GM12864 (cell line): ENCODE results near the gene NT5DC1.
"Not testable (repeated sequence)": the region's sequence is repeated elsewhere in the genome, so short reads cannot be mapped to it uniquely, and the experiment has no call there.

Experiments used
- DNase-seq: peaks from one replicate; pipeline ENCODE4 v3.0.0-alpha.2; 2011; ENCODE audit warnings: low read depth
- H3K4me3 ChIP-seq: 2 replicates; pipeline ENCODE4 v1.5.1; 2011; ENCODE audit warnings: mild to moderate bottlenecking, low read depth, low read length, control low read depth
- TF ChIP-seq, protein P1 (sequence below): IDR thresholded peaks from 2 replicates; pipeline ENCODE4 v1.5.1; 2011; ENCODE audit warnings: low read depth, mild to moderate bottlenecking, moderate library complexity, low read length, control low read depth, inconsistent platforms; ENCODE audit errors: missing control alignments

Gene NT5DC1

DNA sequence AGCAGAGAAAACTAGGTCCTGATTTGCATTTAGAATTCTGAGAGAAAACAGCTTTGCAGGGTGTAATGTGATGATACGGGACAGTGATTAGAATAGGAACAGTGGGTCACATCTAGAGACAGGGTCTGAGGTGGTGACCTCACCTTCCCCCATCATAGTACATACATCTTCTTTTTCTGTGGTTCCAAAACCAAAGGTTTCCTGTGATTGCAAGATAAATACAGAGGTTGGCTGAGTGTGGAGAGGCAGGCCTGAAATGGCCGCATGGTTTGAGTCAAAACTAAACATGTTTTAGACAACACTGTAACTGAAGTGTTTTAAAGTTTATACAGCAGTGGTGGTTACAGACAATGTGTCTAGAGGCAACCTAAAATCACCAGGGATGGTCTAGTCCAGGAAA is 10.4 kb upstream of the NT5DC1 start:
- no peak overlapping the region for H3K4me3 ChIP-seq
- DNase-seq = peak; percentile 73
- TF ChIP-seq, protein P1, sequence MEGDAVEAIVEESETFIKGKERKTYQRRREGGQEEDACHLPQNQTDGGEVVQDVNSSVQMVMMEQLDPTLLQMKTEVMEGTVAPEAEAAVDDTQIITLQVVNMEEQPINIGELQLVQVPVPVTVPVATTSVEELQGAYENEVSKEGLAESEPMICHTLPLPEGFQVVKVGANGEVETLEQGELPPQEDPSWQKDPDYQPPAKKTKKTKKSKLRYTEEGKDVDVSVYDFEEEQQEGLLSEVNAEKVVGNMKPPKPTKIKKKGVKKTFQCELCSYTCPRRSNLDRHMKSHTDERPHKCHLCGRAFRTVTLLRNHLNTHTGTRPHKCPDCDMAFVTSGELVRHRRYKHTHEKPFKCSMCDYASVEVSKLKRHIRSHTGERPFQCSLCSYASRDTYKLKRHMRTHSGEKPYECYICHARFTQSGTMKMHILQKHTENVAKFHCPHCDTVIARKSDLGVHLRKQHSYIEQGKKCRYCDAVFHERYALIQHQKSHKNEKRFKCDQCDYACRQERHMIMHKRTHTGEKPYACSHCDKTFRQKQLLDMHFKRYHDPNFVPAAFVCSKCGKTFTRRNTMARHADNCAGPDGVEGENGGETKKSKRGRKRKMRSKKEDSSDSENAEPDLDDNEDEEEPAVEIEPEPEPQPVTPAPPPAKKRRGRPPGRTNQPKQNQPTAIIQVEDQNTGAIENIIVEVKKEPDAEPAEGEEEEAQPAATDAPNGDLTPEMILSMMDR = no peak

DNA sequence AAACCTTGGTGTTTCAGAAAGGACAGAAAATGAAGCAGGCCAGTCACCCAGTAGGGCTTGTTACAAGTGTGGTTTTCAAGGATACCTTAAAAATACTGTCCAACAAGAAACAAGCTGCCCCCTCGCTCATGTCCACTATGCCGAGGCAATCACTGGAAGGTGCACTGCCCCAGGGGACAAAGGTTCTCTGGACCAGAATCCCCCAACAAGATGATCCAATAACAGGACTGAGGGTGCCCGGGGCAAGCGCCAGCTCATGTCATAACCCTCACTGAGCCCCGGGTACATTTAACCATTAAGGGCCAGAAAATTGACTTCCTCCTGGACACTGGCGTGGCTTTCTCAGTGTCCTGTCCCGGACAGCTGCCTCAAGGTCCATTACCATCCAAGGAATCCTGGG is 6.6 kb upstream of the NT5DC1 start:
- no peak overlapping the region for H3K4me3 ChIP-seq
- TF ChIP-seq, protein P1 = no peak
- no peak for DNase-seq

DNA sequence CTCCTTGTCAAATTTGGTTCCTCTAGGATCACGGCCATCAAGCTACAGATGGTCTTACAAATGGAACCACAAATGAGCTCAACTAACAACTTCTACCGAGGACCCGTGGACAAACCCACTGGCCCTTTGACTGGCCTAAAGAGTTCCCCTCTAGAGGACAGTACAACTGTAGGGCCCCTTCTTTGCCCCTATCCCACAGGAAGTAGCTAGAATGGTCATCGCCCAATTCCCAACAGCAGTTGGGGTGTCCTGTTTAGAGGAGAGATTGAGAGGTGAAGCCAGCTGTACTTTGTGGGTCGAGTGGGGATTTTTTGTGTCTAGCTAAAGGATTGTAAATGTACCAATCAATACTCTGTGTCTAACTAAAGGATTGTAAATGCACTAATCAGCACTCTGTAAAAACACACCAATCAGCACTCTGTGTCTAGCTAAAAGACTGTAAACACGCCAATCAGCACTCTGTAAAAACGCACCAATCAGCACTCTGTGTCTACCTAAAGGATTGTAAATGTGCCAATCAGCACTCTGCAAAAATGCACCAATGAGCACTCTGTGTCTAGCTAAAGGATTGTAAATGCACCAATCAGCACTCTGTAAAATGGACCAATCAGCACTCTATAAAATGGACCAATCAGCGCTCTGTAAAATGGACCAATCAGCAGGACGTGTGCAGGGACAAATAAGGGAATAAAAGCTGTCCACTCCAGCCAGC is 4.4 kb upstream of the NT5DC1 start:
- not testable (repeated sequence) for DNase-seq, H3K4me3 ChIP-seq

DNA sequence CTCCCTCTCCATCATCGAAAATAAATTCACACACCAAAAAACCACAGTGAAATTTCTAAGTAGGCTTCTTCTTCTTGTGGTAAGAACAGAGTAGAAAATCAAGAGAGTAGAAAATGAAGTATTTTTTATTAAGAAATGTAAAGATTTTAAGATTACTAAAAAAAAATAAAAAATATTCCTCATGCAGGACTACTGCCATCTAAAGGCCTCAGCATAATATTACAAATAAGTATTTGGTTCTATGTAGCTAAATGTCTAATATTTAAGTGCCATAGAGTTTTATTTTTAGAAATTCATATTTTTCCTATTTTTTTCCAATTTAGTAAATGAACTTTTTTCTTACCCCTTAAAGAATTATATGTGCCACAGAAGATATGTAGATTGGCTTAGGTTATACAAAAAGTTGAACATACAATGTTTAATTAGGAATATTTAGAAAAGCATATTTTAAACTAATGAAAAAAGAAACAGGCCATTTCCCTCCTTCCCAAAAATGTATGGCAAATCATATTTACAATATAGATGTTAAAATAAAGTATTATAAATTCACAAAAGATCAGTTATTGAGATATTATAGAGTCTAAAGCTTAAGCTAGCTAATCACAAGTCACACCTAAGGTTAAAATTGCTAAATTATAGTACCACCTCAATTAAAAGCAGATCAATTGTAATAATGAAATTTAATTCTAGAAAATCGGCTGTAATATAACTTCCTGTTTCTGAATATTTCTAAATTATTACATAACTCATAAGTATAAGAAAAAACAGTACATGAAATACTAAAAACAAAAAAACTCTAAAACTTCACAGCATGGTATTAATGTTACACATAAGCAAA is 3.5 kb upstream of the NT5DC1 start:
- DNase-seq = no peak
- TF ChIP-seq, protein P1 = peak; percentile 15
- H3K4me3 ChIP-seq = no peak overlapping the region

DNA sequence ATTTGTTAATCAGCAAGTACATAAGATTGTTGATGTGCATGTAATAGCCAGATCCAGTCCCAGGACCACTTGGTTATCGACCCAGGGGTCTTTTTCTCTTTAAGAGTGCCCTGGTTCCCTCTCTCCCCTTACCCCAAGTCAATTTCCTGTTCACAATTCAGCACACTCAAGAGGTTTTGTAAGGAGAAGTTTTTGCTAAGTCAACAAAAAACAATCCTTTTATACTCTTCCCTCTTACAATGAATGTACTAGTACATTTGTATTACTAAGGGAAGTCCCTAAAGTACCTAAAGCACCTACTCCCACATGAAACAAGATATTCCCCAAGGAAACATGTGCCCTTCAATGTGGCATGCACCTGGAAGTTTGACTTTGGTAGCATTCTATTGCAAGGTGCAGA is 1.6 kb upstream of the NT5DC1 start:
- peak overlapping the region; percentile 82 for H3K4me3 ChIP-seq
- DNase-seq = no peak
- TF ChIP-seq, protein P1 = no peak

DNA sequence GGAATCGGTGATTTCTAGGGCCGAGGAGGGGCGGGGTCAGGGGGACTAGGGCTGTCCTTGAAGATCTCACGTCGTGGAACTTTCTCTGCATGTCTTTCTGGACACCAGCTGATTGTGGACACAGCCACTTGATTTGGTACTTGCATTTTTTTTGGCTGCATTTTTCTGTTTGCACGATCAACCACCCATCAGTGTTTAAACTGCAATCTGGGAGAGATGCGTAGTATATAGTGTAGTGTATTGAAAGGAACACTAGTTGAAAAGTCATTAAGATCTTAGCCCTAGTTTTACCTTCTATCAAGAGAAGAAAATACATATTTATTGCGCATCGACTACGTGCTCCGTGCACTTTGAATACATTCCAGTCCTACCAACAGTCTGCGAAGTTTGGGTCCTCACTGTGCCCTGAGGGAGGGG is 657 bp downstream of the NT5DC1 start:
- TF ChIP-seq, protein P1 = no peak
- H3K4me3 ChIP-seq = peak overlapping the region; percentile 82
- DNase-seq = no peak

GRCh38 chr6:116101790-116102189 is 1.1 kb downstream of the NT5DC1 start:
- TF ChIP-seq, protein P1 = no peak
- peak overlapping the region; percentile 82 for H3K4me3 ChIP-seq
- DNase-seq = no peak
